GM21723 (cell line): ENCODE measurements around the gene CMIP.

Source experiments
- ATAC-seq: cut with Tn5 transposase; IDR thresholded peaks from one replicate; pipeline ENCODE4 v1.9.1; 2021; ENCODE audit warnings: mild to moderate bottlenecking, moderate library complexity; ENCODE audit not compliant: unreplicated experiment

CMIP gene

DNA sequence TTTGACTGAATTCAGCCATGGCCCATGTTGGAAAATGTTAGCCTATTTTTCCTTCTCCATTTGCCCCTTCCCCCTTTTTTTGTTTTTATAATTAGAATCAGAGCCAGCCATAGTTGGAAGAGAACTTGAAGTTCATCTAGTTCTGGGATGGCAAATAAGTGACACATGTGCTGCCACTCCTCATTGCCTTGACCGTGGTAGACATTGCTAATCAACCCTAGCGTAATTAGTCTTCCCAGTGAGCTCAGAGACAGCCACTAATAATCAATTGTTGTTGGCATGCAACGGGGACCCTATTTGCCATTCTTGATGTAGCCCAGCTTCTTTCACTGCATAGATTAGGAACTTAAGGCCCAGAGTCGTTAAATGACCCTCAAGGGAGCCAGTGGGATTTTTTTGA lies 16.6 kb downstream of the CMIP start:
- no peak for ATAC-seq

DNA sequence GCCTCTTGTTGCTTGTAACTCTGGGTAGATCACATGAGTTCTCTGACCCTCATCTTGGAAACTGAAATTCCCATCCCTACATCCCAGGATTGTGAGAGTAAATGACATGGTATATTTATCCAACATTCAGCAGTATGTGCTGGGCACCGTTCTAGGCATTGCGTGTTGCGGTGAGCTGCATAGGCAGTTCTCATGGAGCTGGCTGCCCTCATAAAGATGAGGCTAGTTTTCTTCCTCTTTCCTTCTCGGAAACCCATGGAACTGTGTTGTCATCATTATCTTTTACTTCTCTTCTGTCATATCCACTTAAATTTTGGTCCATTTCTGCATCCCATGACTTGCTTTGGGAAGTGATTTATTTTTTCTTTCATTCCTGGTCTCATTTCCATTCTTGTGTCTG lies 17.2 kb downstream of the CMIP start:
- ATAC-seq = no peak

DNA sequence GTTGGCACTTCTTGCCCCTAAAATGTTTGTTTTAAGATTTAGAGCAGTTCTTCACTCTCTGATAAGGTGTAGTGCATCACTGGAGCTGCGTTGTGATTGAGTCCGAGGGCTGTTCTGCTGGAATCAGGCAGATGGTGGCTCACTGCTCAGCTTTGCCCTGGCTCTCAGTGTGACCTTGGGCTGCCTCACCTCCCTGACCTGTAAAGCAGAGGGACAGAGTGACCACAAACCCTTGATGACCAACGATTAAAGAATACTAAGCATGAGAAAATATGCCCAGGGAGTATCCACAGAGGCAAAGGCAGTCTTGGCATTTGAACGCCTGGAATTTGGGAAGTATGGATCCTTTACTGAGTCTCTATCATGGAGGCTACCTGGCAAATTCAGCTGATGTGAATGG lies 18.1 kb downstream of the CMIP start:
- ATAC-seq = no peak

DNA sequence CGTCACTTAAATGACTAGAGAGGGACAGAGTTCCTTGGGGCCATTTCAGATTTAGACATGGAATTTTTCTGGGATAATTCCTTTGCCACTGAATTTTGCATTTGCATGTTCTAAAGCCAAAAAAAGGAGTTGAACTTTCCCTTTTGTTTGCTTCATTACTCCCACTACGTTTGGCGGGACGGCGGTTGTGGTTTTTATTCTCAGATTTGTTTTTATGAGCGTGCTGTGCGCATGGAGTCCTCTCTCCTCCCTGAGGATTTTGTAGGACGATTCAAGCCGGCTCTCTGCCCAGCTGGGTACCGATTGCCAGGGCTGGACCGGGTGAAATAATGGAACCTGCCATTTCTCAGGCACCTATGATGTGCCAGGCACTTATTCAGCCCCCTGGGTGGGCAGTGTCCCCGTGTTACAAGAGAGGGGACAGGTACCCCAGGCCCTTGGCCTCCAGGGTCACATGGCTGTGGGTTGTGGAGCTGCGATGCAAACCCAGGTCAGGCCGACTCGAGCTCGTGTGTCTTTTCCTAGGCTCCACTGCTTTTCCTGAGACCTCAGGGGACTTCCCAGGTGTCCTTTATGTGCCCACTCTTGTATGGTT lies 18.8 kb downstream of the CMIP start:
- no peak for ATAC-seq

DNA sequence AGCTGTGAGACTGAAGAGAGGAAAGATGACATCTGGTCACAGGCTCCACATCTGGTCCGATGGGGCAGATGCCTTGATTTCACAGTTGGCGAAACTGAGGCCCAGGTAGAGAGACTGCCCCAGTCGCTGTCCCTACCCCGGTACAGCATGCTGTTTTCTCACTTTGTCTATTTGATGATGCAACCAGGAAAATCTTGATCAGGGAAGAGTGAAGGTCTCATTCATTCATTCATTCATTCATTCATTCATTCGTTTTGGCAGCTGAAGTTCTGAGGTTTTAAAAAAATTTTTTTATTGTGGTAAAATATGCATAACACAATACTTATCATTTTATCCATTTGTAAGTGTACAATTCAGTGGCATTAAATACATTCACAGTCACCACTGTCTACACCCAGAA lies 19.7 kb downstream of the CMIP start:
- no peak for ATAC-seq

DNA sequence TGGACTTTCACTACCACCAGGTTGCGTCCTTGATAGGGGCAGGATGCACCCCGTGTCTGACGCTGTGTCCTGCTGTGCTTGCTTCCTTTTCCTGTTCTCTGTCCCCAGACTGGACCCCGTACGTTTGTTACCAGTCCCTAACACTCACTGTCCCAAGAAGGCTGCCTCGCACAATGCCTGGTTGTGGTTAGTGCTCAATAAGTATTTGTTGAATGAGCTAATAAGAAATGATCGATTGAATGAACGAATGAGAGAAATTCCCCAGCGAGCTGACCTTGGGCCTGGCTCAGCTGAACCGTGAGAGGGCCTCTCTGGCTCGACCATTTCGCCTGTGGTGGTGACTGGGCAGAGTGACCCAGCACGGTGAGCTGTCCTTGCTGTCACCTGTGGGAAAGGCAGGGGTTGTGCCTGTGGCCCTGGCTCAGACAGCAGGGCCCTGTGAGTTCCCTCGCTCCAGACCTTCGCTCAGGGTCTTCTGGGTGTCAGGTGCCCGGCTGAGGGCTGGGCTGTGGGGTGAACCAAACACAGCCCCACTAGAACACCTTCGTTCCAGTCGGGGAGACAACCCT lies 20.9 kb downstream of the CMIP start:
- ATAC-seq = no peak

DNA sequence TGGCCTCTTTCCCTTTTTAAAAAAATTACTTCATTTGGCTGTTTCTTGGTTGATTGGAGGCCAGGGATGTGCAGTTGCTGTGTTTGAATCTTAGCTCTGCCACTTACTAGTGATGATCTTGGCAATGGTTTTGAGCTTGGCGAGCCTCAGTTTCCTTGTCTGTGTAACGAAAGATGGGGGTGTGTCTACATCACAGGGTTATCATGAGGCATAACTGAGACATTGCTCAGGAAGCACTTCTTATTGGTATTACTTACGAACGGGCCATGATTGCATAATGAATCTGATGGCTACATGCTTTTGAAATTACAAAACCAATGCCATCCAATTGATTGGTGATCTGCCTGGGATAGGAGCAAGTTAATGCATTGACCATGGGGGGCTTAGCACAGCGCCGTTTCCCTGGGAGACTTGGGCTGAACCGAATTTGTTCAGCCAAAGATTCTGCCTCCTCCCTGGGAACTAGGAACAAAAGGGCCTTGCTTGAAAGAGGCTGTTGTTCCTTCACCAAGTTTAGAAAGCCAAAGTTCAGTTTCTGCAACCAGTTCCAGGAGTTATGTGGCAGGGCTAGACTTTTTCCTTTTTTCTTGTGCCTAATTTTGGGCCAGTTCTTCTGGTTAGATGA lies 21.9 kb downstream of the CMIP start:
- no peak for ATAC-seq

DNA sequence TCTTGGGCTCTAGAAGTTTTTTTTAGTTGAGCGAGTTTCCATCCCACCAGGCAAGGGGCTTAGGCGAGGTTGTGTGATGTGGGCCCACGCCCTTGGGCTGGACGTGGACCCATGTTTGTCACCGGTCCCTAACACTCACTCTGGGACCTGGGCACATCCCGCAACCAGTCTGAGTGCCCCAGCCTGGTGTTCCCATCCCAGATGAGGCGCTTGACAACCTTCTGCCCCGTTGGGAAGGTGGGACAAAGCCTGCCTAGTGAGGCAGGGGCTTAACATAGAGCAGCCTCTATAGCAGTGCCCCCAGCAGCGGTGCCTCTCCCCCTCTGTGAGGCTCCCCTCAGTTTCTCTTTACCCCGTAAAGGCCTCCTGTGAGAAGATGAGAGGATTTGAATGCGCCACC lies 22.5 kb downstream of the CMIP start:
- no peak for ATAC-seq

DNA sequence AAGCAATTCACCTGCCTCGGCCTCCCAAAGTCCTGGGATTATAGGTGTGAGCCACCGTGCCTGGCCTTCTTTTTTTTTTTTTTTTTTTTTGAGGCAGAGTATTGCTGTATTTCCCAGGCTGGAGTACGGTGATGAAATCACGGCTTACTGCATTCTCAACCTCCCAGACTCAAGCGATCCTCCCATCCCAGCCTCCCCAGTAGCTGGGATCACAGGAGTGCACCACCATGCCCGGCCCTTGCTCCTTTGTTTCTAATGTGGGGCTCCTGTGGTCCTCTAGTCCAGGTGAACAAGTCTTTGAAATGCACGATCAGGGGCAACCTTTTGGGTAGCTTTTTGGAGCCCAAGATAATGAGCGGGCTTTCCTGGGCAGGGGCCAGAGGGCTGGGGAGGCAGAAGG lies 23.2 kb downstream of the CMIP start:
- ATAC-seq = no peak

DNA sequence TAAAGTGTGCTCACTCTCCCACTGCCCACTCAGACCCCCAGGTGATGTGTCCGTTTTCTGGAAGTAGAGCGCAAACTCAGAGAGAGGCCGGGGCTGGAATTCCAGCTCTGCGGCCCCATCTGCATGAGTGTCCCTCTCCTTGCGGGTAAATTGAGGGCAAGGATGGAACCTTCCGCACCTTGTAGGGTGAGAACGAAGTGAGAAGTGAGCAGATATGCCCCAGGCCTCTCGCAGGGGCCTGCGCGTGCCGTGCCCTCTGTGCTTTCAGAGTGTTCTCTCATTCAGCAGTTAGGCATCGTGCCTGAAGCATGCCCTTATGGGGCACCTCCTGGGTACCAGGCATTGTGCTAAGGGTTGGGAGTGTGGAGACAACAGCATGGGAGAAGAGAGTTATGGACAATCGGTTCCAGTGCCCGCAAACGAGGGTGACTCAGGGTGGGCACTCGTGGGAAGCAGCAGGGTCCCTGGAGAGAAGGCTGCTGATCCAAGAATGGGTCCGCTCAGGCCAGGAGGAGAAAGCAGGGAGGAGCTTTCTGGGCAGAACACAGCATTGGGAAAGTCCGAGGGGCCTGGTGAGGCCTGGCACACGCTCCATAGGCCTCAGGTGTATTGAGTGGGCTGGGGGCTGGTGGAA lies 23.8 kb downstream of the CMIP start:
- ATAC-seq = no peak

DNA sequence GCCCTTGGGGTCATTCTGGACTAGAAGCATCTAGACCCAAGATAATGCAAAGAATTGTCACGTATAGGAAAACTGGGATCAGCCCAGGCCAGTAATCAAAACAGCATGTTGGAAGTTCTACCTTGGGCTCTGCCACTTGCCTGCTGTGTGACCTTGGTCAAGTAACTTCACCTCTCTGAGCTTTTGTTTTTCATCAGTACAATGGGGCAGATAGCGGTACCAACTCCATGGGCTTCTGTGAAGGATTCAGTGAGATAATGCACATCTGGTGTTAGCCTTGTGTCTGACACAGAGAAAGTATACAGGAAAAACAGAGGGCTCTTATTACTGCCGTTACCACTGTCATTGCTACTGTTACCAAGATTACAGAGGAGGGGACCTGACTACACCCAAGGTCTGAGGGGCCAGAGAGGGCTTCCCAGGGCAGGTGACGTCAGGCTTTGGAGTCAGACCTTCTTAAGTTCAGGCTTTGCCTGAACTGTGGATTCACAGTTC lies 24.6 kb downstream of the CMIP start:
- no peak for ATAC-seq

DNA sequence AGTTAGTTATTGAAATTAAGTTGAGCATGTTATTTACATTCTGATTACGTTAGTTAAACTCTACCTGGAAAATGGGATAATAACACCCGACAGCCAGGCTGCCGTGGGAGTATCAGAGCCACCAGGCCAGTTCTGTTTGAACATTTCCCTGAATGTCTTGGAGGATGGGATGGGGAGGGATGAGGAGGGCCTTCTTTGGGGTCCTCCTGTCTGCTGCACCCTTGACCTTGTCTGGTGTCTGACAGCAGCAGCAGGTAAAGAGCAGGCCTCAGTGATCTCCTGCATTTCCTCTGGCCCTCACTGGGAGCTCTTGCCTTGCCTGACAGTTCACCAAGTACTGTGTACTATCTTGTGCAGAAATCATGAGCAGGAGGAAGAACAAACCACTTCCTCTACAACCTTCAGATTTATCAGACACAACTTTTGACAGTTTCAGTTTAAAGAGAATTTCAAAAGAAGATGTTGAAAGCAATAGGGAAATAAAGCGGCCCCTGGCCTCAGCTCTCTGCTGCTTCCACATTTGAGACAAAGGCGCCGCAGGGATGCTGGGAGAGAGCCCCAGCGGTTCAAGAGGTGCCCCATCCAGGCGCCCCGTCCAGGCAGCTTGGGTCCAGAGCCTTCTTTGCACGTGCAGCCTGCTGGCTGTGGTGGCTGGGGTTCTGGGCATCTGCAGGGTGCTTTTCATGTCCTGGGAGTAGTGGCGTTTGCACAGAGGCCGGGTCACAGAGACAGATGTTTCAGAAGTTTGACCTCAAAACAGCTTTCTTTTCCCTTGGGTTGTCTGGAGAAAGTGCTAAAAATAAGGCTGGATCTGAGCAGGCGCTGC lies 25.3 kb downstream of the CMIP start:
- ATAC-seq = peak; percentile 90

DNA sequence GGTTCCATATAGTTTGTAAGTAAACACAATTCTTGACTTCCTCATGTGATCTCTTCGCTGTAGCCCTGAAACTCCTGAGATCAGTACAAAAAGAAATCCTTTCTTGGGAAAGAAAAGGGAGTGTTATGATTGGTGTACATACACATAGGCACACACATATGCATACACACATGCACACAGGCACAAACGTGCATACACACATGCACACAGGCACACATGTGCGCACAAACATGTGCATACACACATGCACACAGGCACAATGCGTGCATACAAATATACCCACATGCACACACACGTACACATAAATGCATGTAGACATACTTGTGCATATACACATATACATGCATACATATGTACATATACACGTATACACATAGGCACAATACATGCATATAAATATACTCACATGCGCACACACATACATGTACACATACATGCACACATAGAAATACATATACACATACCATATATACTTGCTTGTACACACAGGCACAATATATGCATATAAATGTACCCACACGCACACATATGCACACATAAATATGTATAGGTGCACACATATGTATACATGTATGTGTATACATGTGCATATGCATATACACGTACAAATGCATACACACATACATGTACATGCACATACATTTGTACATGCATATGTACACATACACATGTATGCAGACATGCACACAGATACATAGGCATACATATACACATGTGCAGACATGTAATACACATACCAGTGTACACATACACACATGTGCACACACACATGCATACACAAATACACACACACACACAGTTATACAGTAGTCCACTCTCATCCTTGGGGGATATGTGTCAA lies 26.4 kb downstream of the CMIP start:
- ATAC-seq = no peak

DNA sequence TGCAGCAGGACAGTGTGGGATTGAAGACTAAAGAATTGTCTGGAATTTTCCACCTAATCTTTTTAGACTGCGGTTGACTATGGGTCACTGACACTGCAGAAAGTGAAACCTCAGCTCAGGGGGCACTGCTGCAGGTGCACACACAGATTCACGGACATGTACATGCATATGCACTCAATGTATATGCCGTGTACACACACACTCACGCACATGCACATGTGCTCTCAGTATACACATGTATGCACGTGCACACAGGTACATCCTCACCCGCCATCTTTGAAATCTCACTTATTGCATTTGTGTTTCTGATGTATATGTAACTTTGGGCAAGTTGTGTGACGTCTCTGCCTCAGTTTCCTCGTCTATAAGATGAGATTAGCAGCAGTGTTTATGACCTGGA lies 27.3 kb downstream of the CMIP start:
- ATAC-seq = no peak

DNA sequence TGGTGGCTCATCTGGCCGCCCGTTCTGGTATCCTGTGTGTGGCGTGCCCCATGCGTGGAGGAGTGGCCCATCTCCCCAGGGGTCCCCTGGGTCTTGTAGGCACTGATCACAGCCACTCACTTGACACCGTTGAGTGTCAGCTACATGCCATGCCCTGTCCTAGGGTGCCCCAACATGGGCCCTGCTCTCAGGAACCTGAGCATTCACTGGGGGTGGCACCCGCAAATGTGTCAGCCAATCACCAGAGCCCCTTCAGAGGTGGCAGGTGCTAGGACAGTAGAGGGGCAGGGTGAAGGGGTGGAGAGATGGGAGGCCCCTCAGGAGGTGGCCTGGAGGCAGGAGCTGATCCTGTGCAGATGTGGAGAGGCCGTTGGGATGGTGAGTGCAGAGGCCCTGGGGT lies 27.8 kb downstream of the CMIP start:
- ATAC-seq = no peak

DNA sequence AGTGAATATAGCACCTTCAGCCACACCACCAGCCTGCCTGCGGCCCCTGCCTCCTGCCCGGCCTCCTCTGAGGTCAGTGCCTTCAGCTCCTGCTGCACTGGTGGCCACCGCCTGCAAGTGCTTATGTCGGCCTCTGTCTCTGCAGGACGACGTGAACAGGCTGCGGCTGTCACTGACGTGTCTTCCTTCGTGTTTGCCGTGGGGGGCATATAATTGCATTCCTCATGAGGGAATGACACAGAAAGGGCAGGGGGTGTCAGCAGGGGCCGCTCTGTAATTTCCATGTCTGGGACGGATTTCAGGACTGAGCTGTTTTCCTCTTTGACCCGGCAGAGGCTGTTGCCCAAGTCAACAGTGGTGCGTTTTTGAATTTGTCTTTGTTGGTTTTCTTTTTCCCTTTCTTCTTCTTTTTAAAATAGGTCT lies 28.5 kb downstream of the CMIP start:
- ATAC-seq = no peak

DNA sequence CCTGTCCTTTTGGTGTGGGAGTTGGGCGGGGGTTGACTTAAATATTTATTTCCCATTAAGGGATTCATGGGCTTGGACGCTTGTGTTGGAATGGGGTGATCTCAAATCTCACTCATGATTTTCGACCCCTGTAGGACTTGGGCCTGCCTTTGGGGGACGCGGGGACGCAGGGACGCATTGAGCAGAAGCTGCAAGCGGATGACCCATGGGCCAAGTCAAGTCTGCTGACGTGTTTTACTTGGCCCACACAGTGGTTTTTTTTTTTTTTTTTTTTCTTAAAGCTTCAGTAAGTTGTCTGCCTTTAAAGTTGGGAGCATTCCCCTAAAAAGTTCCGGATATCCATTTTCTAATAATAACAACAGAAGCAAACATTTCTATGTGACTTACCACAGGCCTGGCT lies 28.9 kb downstream of the CMIP start:
- no peak for ATAC-seq

DNA sequence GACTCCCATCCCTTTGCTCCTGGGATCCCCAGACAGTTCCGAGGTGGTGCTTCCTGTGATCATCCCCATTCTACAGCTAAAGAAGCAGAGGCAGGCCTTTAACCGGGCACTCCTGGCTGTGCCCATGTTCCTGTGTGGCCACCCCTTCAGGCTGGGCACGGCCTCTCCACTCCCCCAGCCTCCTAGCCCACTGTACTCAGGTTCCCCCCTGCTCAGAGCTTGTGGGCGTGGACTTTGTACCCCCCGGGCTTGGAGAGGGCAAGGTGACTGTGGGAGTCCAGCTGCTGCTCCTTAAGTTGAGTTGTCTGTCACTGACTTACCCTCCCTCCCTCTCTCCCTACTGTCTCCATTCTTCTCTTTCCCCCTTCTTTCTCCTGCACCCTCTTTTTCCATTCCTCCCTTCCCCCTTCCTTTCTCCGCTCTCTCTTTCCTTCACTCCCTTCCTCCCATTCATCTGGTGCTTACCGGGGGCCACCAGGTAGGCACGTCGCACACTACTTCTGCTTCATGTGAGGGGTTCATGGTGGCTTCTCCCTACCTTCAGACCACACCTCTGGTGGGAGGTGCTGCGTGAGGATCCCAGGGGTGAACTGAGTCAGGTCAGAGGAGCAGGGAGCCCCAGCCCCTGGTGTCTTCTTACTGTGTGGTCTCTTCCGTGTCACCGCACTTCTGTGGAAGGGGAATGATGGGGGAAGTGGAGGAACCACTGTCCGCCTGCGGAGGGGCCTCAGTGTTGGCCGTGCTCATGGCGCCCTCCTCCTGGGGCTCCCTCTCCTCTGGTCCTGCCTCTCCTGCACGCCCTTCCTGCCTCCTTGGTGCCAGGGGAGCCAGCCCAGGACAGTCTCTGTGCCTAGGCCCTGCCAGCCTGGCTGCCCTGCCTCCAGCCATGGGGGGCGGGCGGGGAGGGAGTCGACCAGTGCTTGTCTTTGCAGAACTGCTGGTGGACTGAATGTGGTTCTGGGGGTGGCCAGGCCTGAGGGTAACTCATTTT lies 29.7 kb downstream of the CMIP start:
- no peak for ATAC-seq
